Panc1 (cell line): ENCODE data around the gene SASS6. TPM values are rescaled to one million over a fixed set of nuclear protein-coding genes. Genes with fewer than 3 reads are reported as not detected.

ENCODE experiments used
- ATAC-seq: fragments of 200-7000 bp; cut with Tn5 transposase; 2 replicates; pipeline ENCODE4 v1.9.1; 2020; ENCODE audit warnings: mild to moderate bottlenecking, moderate library complexity
- BruUV-seq: library from RNA; stranded (reverse); fragments of 400-500 nt; replicated peaks from 2 replicates; lab custom pipeline; 2021; lab: Mats Ljungman, UMichigan
- CTCF ChIA-PET: fragments of 300-600 bp; sonication (Branson Sonifier 250); formaldehyde crosslinking; loops from one replicate; lab custom pipeline; 2022; ENCODE audit warnings: antibody characterized with exemption; lab: Charles Lee
- POLR2A ChIA-PET: fragments of 300-600 bp; sonication (Branson Sonifier 250); formaldehyde crosslinking; loops from one replicate; lab custom pipeline; 2022; ENCODE audit warnings: antibody characterized with exemption; lab: Charles Lee
- DNase-seq: peaks from one replicate; pipeline ENCODE4 v3.0.0-alpha.2; 2010; ENCODE audit warnings: low read depth, low spot score
- H3K27ac ChIP-seq: 2 replicates; pipeline ENCODE4 v1.5.1; 2011; ENCODE audit warnings: mild to moderate bottlenecking, low read length, inconsistent platforms
- H3K27me3 ChIP-seq: fragments of 200-500 bp; sonication (Bioruptor generic); 2 replicates; pipeline ENCODE4 v1.6.0; 2014; ENCODE audit warnings: low read length, inconsistent platforms; ENCODE audit not compliant: control insufficient read depth, insufficient read depth
- H3K36me3 ChIP-seq: fragments of 200-500 bp; sonication (Bioruptor generic); 2 replicates; pipeline ENCODE4 v1.5.1; 2014; ENCODE audit warnings: inconsistent platforms, mild to moderate bottlenecking, low read length, moderate library complexity; ENCODE audit not compliant: control insufficient read depth, insufficient read depth
- H3K4me1 ChIP-seq: 2 replicates; pipeline ENCODE4 v1.5.1; 2011; ENCODE audit warnings: inconsistent platforms, mild to moderate bottlenecking, low read length, moderate library complexity; ENCODE audit not compliant: control insufficient read depth, insufficient read depth
- H3K4me3 ChIP-seq, 2 experiments: 2 replicates each; pipeline ENCODE4 v1.5.1; 2011 to 2012; ENCODE audit warnings: low read depth in 2 of 2, low read length in 2 of 2, mild to moderate bottlenecking in 2 of 2, inconsistent platforms in 1 of 2, moderate library complexity in 1 of 2
- H3K9me3 ChIP-seq: fragments of 200-500 bp; sonication (Bioruptor generic); 2 replicates; pipeline ENCODE4 v1.5.1; 2014; ENCODE audit warnings: low read depth, mild to moderate bottlenecking, inconsistent platforms, low read length, moderate library complexity; ENCODE audit not compliant: control insufficient read depth, insufficient read depth
- CTCF ChIP-seq: fragments of 450-650 bp; IDR thresholded peaks from 2 replicates; pipeline ENCODE4 v1.5.1; 2017; ENCODE audit warnings: mild to moderate bottlenecking
- POLR2AphosphoS5 ChIP-seq: IDR thresholded peaks from 2 replicates; pipeline ENCODE4 v1.6.1; 2012; ENCODE audit warnings: mild to moderate bottlenecking, low read depth, low read length, moderate library complexity
- REST ChIP-seq, 2 experiments: IDR thresholded peaks; 2 replicates each; pipeline ENCODE4 v1.6.1; 2011 to 2012; ENCODE audit warnings: low read depth in 2 of 2, control low read depth in 1 of 2, low read length in 1 of 2, mild to moderate bottlenecking in 1 of 2, moderate library complexity in 1 of 2; ENCODE audit not compliant: insufficient read depth in 1 of 2
- SIN3A ChIP-seq: IDR thresholded peaks from 2 replicates; pipeline ENCODE4 v1.6.1; 2012; ENCODE audit warnings: low read depth, mild to moderate bottlenecking, low read length, moderate library complexity, borderline replicate concordance; ENCODE audit not compliant: insufficient read depth
- TCF7L2 ChIP-seq: IDR thresholded peaks from 2 replicates; pipeline ENCODE4 v1.6.1; 2011; ENCODE audit warnings: mild to moderate bottlenecking, low read depth, low read length, inconsistent platforms
- in situ Hi-C: cut with HindIII; loops from 2 replicates; pipeline ENCODE4 v1.10.0; 2016; ENCODE audit warnings: low sequenced_read_pairs, low pct_unique_long_range_greater_than_20kb
- intact Hi-C: fragments of 100-400 bp; cut with micrococcal nuclease; formaldehyde crosslinking; loops from one replicate; pipeline ENCODE4 v1.10.0; 2022; ENCODE audit not compliant: unreplicated experiment
- total RNA-seq: library from RNA; stranded (reverse); gene quantifications from one replicate; pipeline ENCODE4 v1.2.1, GENCODE V29; 2021; ENCODE audit not compliant: unreplicated experiment

SASS6 gene
- total RNA-seq, 1 experiment from 2014 or later = 6.2 TPM

- TF ChIP-seq REST (IDR thresholded peaks at IDR 0.05; ENCODE audit: insufficient read depth in 1 of 2, low read depth in 2 of 2, low read length in 1 of 2) (no peak), SIN3A (no peak)
- Histone ChIP-seq H3K4me1 (no peaks in the 10 kb centered on the region), H3K27me3 (no peaks in the 10 kb centered on the region), H3K9me3 (no peaks in the 10 kb centered on the region), H3K27ac (no peak overlapping the region), H3K36me3 (peaks cover 22% of the 10 kb centered on the region), H3K4me3 (no peak overlapping the region)
- ChIA-PET POLR2A (no interaction called here), CTCF (no interaction called here)
- no TSS peak for BruUV-seq
- in situ Hi-C loops (no loop called here), intact Hi-C loops (no loop called here)
- ATAC-seq (no peak), DNase-seq (no peak)
Observed at GRCh38 chr1:100077531-100077930, 55.2 kb downstream of the SASS6 start.

- Histone ChIP-seq H3K27me3 (no peaks in the 10 kb centered on the region), H3K4me1 (no peaks in the 10 kb centered on the region), H3K9me3 (no peaks in the 10 kb centered on the region), H3K4me3 (no peak overlapping the region), H3K36me3 (peaks cover 19% of the 10 kb centered on the region), H3K27ac (no peak overlapping the region)
- intact Hi-C loops = no loop called here
- TF ChIP-seq SIN3A (no peak), TCF7L2 (no peak), CTCF (no peak)
- BruUV-seq = no TSS peak
- POLR2A ChIA-PET = no interaction called here
- DNase-seq = no peak
- no peak for ATAC-seq
- in situ Hi-C loops = no loop called here
- CTCF ChIA-PET = no interaction called here
Observed at GRCh38 chr1:100076744-100077143, 56.0 kb downstream of the SASS6 start.

GRCh38 chr1:100076319-100076718 is 56.4 kb downstream of the SASS6 start:
- ATAC-seq (no peak), DNase-seq (no peak)
- Histone ChIP-seq H3K36me3 (peaks cover 19% of the 10 kb centered on the region), H3K27ac (no peak overlapping the region), H3K27me3 (no peaks in the 10 kb centered on the region), H3K4me1 (no peaks in the 10 kb centered on the region), H3K4me3 (no peak overlapping the region), H3K9me3 (no peaks in the 10 kb centered on the region)
- BruUV-seq = no TSS peak
- ChIA-PET POLR2A (no interaction called here), CTCF (no interaction called here)
- in situ Hi-C loops (no loop called here), intact Hi-C loops (no loop called here)
- TF ChIP-seq REST (IDR thresholded peaks at IDR 0.05; ENCODE audit: insufficient read depth in 1 of 2, low read depth in 2 of 2, low read length in 1 of 2) = no peak
- no peak for TF ChIP-seq CTCF
- no peak for TF ChIP-seq TCF7L2
- no peak for TF ChIP-seq POLR2AphosphoS5
- TF ChIP-seq SIN3A = no peak
